ENCODE data around the gene PKDCC. TPM values are rescaled to one million over a fixed set of nuclear protein-coding genes. Genes with fewer than 3 reads are reported as not detected.

PKDCC gene
- total RNA-seq, 3 donors from 2014 or later (not counting 1 experiment from before 2014, with no cell fraction given): 0.50 TPM; not detected in 2

GRCh38 chr2:42029639-42030199 is 18.1 kb upstream of the PKDCC start:
- intact Hi-C loops (cut with micrococcal nuclease): no loop called here
- peaks cover 11% of the 10 kb centered on the region for H3K4me1 ChIP-seq (ENCODE audit: control insufficient read depth, insufficient read depth, low read length)

GRCh38 chr2:42030200-42030759 is 17.5 kb upstream of the PKDCC start:
- H3K36me3 Mint-ChIP-seq: no peaks in the 10 kb centered on the region
- intact Hi-C loops (cut with micrococcal nuclease): no loop called here
- H3K27ac Mint-ChIP-seq: no peak overlapping the region
- Histone ChIP-seq H3K9me3 (ENCODE audit: control insufficient read depth, insufficient read depth, low read length) (no peaks in the 10 kb centered on the region), H3K36me3 (ENCODE audit: control insufficient read depth, insufficient read depth, low read length) (no peaks in the 10 kb centered on the region), H3K27ac (ENCODE audit: low read length) (no peak overlapping the region), H3K27me3 (ENCODE audit: control insufficient read depth, insufficient read depth, low read length) (peaks cover 3% of the 10 kb centered on the region), H3K4me1 (ENCODE audit: control insufficient read depth, insufficient read depth, low read length) (peaks cover 11% of the 10 kb centered on the region), H3K4me3 (ENCODE audit: low read length) (no peak overlapping the region)
- 87% methylated on average over 19 of the region's 19 CpGs for WGBS (ENCODE audit: insufficient coverage)
- no peak for DNase-seq
- ATAC-seq: no peak
- no peak for TF ChIP-seq CTCF (IDR thresholded peaks at IDR 0.05)
- peaks cover 11 to 34% of the 10 kb centered on the region in 2 donors for H3K27me3 Mint-ChIP-seq (ENCODE audit: low read depth in 2 of 2)
- H3K4me3 Mint-ChIP-seq: no peak overlapping the region
- H3K9me3 Mint-ChIP-seq: no peaks in the 10 kb centered on the region
- peaks cover 0 to 12% of the 10 kb centered on the region in 2 donors for H3K4me1 Mint-ChIP-seq

More at GRCh38 chr2:42029639-42030199, 18.1 kb upstream of the PKDCC start:
- H3K36me3 Mint-ChIP-seq: no peaks in the 10 kb centered on the region
- peaks cover 0 to 12% of the 10 kb centered on the region in 2 donors for H3K4me1 Mint-ChIP-seq
- ATAC-seq: no peak
- no peaks in the 10 kb centered on the region for H3K9me3 ChIP-seq (ENCODE audit: control insufficient read depth, insufficient read depth, low read length)
- H3K9me3 Mint-ChIP-seq: no peaks in the 10 kb centered on the region
- H3K27me3 ChIP-seq (ENCODE audit: control insufficient read depth, insufficient read depth, low read length): peaks cover 3% of the 10 kb centered on the region
- no peaks in the 10 kb centered on the region for H3K36me3 ChIP-seq (ENCODE audit: control insufficient read depth, insufficient read depth, low read length)
- TF ChIP-seq CTCF (IDR thresholded peaks at IDR 0.05): no peak
- no peak overlapping the region for H3K4me3 Mint-ChIP-seq
- H3K27ac Mint-ChIP-seq: no peak overlapping the region
- WGBS (ENCODE audit: insufficient coverage): 83% methylated on average over 3 of the region's 4 CpGs
- no peak overlapping the region for H3K27ac ChIP-seq (ENCODE audit: low read length)
- H3K4me3 ChIP-seq (ENCODE audit: low read length): no peak overlapping the region
- H3K27me3 Mint-ChIP-seq (ENCODE audit: low read depth in 2 of 2): peaks cover 11 to 34% of the 10 kb centered on the region in 2 donors
- no peak for DNase-seq

- Histone ChIP-seq H3K36me3 (ENCODE audit: control insufficient read depth, insufficient read depth, low read length) (no peaks in the 10 kb centered on the region), H3K27ac (ENCODE audit: low read length) (no peak overlapping the region), H3K9me3 (ENCODE audit: control insufficient read depth, insufficient read depth, low read length) (no peaks in the 10 kb centered on the region), H3K4me1 (ENCODE audit: control insufficient read depth, insufficient read depth, low read length) (peaks cover 11% of the 10 kb centered on the region), H3K27me3 (ENCODE audit: control insufficient read depth, insufficient read depth, low read length) (peaks cover 3% of the 10 kb centered on the region), H3K4me3 (ENCODE audit: low read length) (no peak overlapping the region)
- DNase-seq: no peak
- Mint-ChIP-seq H3K27ac (no peak overlapping the region), H3K4me3 (no peak overlapping the region), H3K27me3 (ENCODE audit: low read depth in 2 of 2) (peaks cover 11 to 34% of the 10 kb centered on the region in 2 donors), H3K36me3 (no peaks in the 10 kb centered on the region), H3K9me3 (no peaks in the 10 kb centered on the region), H3K4me1 (peaks cover 0 to 12% of the 10 kb centered on the region in 2 donors)
- no CpG with 5 or more reads among the region's 1 CpG for WGBS (ENCODE audit: insufficient coverage)
- no peak for TF ChIP-seq CTCF (IDR thresholded peaks at IDR 0.05)
- intact Hi-C loops (cut with micrococcal nuclease): no loop called here
- ATAC-seq: no peak
These were observed 17.0 kb upstream of the PKDCC start for GRCh38 chr2:42030829-42031228.
